Frontal cortex (tissue), 4 donors: ENCODE measurements around the gene TSC22D2. TPM values are rescaled to one million over a fixed set of nuclear protein-coding genes. Genes with fewer than 3 reads are reported as not detected.

Source experiments
- DNase-seq, 2 donors: peaks; one replicate each; pipeline ENCODE4 v3.0.0; 2012; ENCODE audit warnings: low spot score in 2 of 2
- FAIRE-seq: peaks from 2 replicates; lab custom pipeline; 2012; peaks lifted over from hg19 to GRCh38; lab: Jason Lieb, UNC
- total RNA-seq: library from RNA; depleted of rRNA; stranded (reverse); fragments of >200 nt; gene quantifications from one replicate; pipeline ENCODE4 v1.2.3, GENCODE V29; 2014
- donor health status: control.
- donor health status: control.
- donor health status: control.

TSC22D2 gene
- total RNA-seq, 1 donor from 2014 or later, result 11.0 TPM

- no peak for FAIRE-seq
- DNase-seq, result peak in 1 of 2 donors; percentile 17
These were observed 23.5 kb upstream of the TSC22D2 start for GRCh38 chr3:150384296-150385212.

- no peak for FAIRE-seq
- no peak for DNase-seq
These were observed 22.5 kb upstream of the TSC22D2 start for GRCh38 chr3:150385296-150386242.

GRCh38 chr3:150388498-150389418 lies 19.3 kb upstream of the TSC22D2 start:
- no peak for FAIRE-seq
- no peak for DNase-seq

GRCh38 chr3:150390087-150390486 lies 18.0 kb upstream of the TSC22D2 start:
- no peak for DNase-seq
- FAIRE-seq, result no peak

- DNase-seq (no peak), FAIRE-seq (no peak)
These were observed 16.9 kb upstream of the TSC22D2 start for GRCh38 chr3:150391161-150391560.

GRCh38 chr3:150393745-150394144 lies 14.4 kb upstream of the TSC22D2 start:
- FAIRE-seq (no peak), DNase-seq (no peak)

- DNase-seq (no peak), FAIRE-seq (no peak)
These were observed 13.5 kb upstream of the TSC22D2 start for GRCh38 chr3:150394606-150395005.

- FAIRE-seq, result no peak
- DNase-seq, result no peak
These were observed 11.6 kb upstream of the TSC22D2 start for GRCh38 chr3:150396491-150396890.

- FAIRE-seq (no peak), DNase-seq (no peak)
These were observed 11.0 kb upstream of the TSC22D2 start for GRCh38 chr3:150396956-150397550.

GRCh38 chr3:150399060-150399459 lies 9.0 kb upstream of the TSC22D2 start:
- FAIRE-seq (no peak), DNase-seq (no peak)

- no peak for FAIRE-seq
These were observed 6.8 kb upstream of the TSC22D2 start for GRCh38 chr3:150401285-150401684.

GRCh38 chr3:150402217-150402616 lies 5.9 kb upstream of the TSC22D2 start:
- no peak for FAIRE-seq
- DNase-seq, result no peak

More at GRCh38 chr3:150401285-150401684, 6.8 kb upstream of the TSC22D2 start:
- DNase-seq, result no peak

GRCh38 chr3:150404023-150404422 lies 4.1 kb upstream of the TSC22D2 start:
- DNase-seq (no peak), FAIRE-seq (no peak)

GRCh38 chr3:150407051-150407807 lies 869 bp upstream of the TSC22D2 start:
- FAIRE-seq (no peak), DNase-seq (no peak)

GRCh38 chr3:150407808-150408220 lies 284 bp upstream of the TSC22D2 start:
- peak in 1 of 2 donors; percentile 33 for DNase-seq

GRCh38 chr3:150409125-150409511 lies 1.0 kb downstream of the TSC22D2 start:
- FAIRE-seq, result no peak
- peak in 1 of 2 donors; percentile 8 for DNase-seq

More at GRCh38 chr3:150407808-150408220, 284 bp upstream of the TSC22D2 start:
- no peak for FAIRE-seq

GRCh38 chr3:150409512-150410310 lies 1.6 kb downstream of the TSC22D2 start:
- peak; percentile 51 to 71 for DNase-seq
- FAIRE-seq, result no peak
